ENCODE measurements around the gene MAGEB5.

GRCh38 chrX:26219351-26219750, 3.4 kb downstream of the MAGEB5 start:
- no peak for TF ChIP-seq CTCF (IDR thresholded peaks at IDR 0.05)
- no peak for TF ChIP-seq POLR2A (IDR thresholded peaks at IDR 0.05; ENCODE audit: low read depth)
- TF ChIP-seq EP300 (IDR thresholded peaks at IDR 0.05), result no peak
- TF ChIP-seq POLR2AphosphoS5 (IDR thresholded peaks at IDR 0.05), result no peak

Measured in esophagus muscularis mucosa (tissue), 4 donors.